ENCODE measurements around the gene RPP40. TPM values are rescaled to one million over a fixed set of nuclear protein-coding genes. Genes with fewer than 3 reads are reported as not detected.

The RPP40 gene
- total RNA-seq, 1 donor from 2014 or later = 4.2 TPM

DNA sequence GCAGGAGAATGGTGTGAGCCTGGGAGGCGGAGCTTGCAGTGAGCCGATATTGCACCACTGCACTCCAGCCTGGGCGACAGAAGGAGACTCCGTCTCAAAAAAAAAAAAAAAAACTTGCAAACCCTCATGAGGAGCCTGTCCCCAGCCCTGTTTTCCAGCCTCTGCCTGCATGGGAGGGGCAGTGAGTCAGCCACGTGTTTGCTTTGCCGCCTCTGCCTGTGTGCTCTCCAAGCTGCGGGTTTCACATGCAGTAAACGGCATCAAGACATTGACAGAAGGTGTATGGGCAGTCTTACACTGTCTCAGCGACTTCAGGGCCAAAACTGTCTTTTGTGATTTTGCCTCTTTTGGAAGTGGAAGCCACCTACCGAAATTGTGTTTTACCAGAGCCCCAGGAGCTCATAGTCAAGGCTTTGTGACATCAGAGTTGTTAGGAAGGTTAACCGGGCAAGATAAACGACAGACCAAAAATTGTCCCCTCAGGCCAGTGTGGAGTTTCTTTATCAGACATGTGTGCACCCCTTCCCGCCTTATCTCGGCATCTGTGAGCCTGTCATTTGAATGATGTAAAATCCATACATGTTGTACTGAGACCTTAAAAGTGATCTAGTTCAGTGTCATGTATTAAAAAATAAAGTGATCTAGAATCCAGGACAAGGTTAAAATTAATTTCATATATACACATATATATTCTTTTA is 52.9 kb downstream of the RPP40 start:
- intact Hi-C loops (cut with DNase I) = no loop called here
- DNase-seq (ENCODE audit: low spot score) (no peak), ATAC-seq (no peak)

DNA sequence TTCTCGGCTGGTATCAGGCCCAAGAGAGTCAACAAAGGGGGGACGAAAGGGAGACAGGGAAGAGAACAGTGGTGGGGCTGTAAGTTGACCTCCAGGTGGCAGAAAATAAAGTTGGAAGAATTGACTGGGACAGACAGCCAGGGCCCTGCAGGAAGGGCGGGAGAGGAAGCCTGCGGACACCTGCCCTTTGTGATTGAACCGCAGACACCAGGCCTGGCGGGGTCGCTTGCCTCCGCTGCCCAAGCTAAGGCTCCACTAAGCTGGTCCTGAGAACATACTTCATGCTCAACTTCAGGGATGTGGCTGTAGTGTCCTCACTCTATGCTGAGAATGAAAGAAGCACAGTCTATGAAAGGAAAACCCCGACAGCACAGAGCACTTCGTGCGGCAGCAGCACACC is 53.8 kb downstream of the RPP40 start:
- DNase-seq (ENCODE audit: low spot score) (no peak), ATAC-seq (no peak)
- intact Hi-C loops (cut with DNase I) = no loop called here

DNA sequence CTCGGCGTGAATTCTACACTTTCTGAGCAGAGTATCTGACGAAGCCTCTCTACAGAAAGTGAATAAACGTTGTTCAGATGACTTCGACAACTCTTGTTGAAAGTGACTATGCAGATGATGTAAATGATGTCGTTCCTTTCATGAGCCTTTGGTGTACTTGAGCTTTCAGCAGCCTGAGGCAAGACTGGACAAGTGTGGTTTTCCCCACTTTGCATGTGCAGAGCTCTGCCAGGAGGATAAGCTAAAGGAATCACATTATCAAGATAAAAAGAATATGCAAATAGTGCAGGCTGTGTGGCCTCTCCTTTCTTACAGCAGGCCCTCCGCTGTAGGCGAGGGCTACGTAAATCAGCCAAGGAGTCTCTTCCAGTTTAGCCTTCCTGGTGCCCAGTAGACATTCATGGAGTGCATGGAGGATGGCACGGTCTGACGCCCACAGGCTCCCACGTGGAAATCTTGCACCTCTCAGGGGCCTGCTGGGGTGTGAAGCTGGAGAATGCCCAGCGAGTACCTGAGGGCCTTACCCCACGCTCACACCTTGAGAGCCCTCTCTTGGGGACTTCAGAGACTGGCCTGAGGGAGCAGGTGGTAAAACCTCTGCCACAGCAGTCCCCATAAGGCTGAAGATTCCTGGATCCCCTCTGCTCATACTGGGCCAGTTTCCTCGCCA is 54.9 kb downstream of the RPP40 start:
- ATAC-seq (no peak), DNase-seq (ENCODE audit: low spot score) (no peak)
- intact Hi-C loops (cut with DNase I) = no loop called here

- ATAC-seq (no peak), DNase-seq (ENCODE audit: low spot score) (no peak)
- intact Hi-C loops (cut with DNase I) = no loop called here
Observed at GRCh38 chr6:4947716-4948115, 56.1 kb downstream of the RPP40 start.

GRCh38 chr6:4946521-4946920 is 57.3 kb downstream of the RPP40 start:
- intact Hi-C loops (cut with DNase I) = no loop called here
- DNase-seq (ENCODE audit: low spot score) (no peak), ATAC-seq (no peak)

Other genes starting within 250 kb of the RPP40 start
- gene CDYL, start 227.6 kb downstream of the RPP40 start, total RNA-seq = 40.3 TPM
- 1.7 TPM for gene PPP1R3G, start 81.3 kb upstream of the RPP40 start, total RNA-seq